DOHH2 (cell line): ENCODE results near the gene AIRE.

ENCODE experiments used
- H3F3A ChIP-seq: fragments of 200-600 bp; sonication (generic), shearing (Covaris generic); 2 replicates; pipeline ENCODE4 v1.6.0; 2016; ENCODE audit warnings: antibody characterized with exemption, mild to moderate bottlenecking; ENCODE audit not compliant: control insufficient read depth, insufficient read depth
- H3K27ac ChIP-seq: fragments of 200-600 bp; sonication (generic); 2 replicates; pipeline ENCODE4 v1.5.1; 2014; ENCODE audit warnings: low read depth, mild to moderate bottlenecking, low read length, moderate library complexity
- H3K27me3 ChIP-seq: fragments of 200-600 bp; sonication (generic); 2 replicates; pipeline ENCODE4 v1.6.1; 2014; ENCODE audit warnings: mild to moderate bottlenecking, low read length, mixed read lengths; ENCODE audit not compliant: control insufficient read depth
- H3K36me3 ChIP-seq: fragments of 200-600 bp; sonication (generic); 2 replicates; pipeline ENCODE4 v1.6.1; 2014; ENCODE audit warnings: mild to moderate bottlenecking, low read length, moderate library complexity, mixed read lengths; ENCODE audit not compliant: control insufficient read depth
- H3K4me1 ChIP-seq: fragments of 200-600 bp; sonication (generic); 2 replicates; pipeline ENCODE4 v1.6.1; 2014; ENCODE audit warnings: mild to moderate bottlenecking, low read length, mixed read lengths; ENCODE audit not compliant: control insufficient read depth
- H3K4me2 ChIP-seq: fragments of 200-600 bp; sonication (generic); 2 replicates; pipeline ENCODE4 v1.6.0; 2014; ENCODE audit warnings: mild to moderate bottlenecking, low read length, moderate library complexity
- H3K4me3 ChIP-seq: fragments of 200-600 bp; sonication (generic); 2 replicates; pipeline ENCODE4 v1.5.1; 2014; ENCODE audit warnings: mild to moderate bottlenecking, low read length, mixed read lengths
- H3K79me2 ChIP-seq: fragments of 200-600 bp; sonication (generic); 2 replicates; pipeline ENCODE4 v1.6.1; 2014; ENCODE audit warnings: mild to moderate bottlenecking, low read length, mixed read lengths; ENCODE audit not compliant: control insufficient read depth
- H3K9me2 ChIP-seq: fragments of 200-600 bp; sonication (generic); replicated peaks from 2 replicates; pipeline ENCODE4 v1.6.1; 2014; ENCODE audit warnings: mild to moderate bottlenecking, low read length, mixed read lengths; ENCODE audit not compliant: control insufficient read depth
- H3K9me3 ChIP-seq: fragments of 200-600 bp; sonication (generic); 2 replicates; pipeline ENCODE4 v1.6.1; 2014; ENCODE audit warnings: antibody characterized with exemption, low read length, mixed read lengths; ENCODE audit not compliant: control insufficient read depth, insufficient read depth
- H4K20me1 ChIP-seq: fragments of 200-600 bp; sonication (generic); 2 replicates; pipeline ENCODE4 v1.6.0; 2014; ENCODE audit warnings: low read depth, mild to moderate bottlenecking, antibody characterized with exemption, low read length, moderate library complexity; ENCODE audit not compliant: control insufficient read depth, insufficient read depth
- CTCF ChIP-seq: fragments of 200-600 bp; sonication (generic); IDR thresholded peaks from one replicate; pipeline ENCODE4 v1.5.1; 2014; ENCODE audit warnings: antibody characterized with exemption, mild to moderate bottlenecking, low read depth, low read length; ENCODE audit not compliant: poor library complexity, severe bottlenecking
- EZH2phosphoT487 ChIP-seq: fragments of 200-600 bp; sonication (generic); IDR thresholded peaks from 2 replicates; pipeline ENCODE4 v1.6.1; 2017; ENCODE audit warnings: borderline replicate concordance, mild to moderate bottlenecking, antibody characterized with exemption, low read length, moderate library complexity, mixed read lengths

The AIRE gene

GRCh38 chr21:44326272-44326647 lies 40.6 kb downstream of the AIRE start:
- Histone ChIP-seq H3K9me2 (no peaks in the 10 kb centered on the region), H3K27ac (no peak overlapping the region), H3K79me2 (no peaks in the 10 kb centered on the region), H3K4me1 (no peaks in the 10 kb centered on the region), H3K4me2 (no peak overlapping the region), H3K9me3 (no peaks in the 10 kb centered on the region), H4K20me1 (peaks cover 6% of the 10 kb centered on the region; the same call in 1 of the 2 replicates), H3K36me3 (peaks cover 58% of the 10 kb centered on the region), H3F3A (peaks cover 3% of the 10 kb centered on the region; the same call in 1 of the 2 replicates), H3K4me3 (no peak overlapping the region), H3K27me3 (no peaks in the 10 kb centered on the region)
- TF ChIP-seq CTCF (no peak), EZH2phosphoT487 (no peak)

DNA sequence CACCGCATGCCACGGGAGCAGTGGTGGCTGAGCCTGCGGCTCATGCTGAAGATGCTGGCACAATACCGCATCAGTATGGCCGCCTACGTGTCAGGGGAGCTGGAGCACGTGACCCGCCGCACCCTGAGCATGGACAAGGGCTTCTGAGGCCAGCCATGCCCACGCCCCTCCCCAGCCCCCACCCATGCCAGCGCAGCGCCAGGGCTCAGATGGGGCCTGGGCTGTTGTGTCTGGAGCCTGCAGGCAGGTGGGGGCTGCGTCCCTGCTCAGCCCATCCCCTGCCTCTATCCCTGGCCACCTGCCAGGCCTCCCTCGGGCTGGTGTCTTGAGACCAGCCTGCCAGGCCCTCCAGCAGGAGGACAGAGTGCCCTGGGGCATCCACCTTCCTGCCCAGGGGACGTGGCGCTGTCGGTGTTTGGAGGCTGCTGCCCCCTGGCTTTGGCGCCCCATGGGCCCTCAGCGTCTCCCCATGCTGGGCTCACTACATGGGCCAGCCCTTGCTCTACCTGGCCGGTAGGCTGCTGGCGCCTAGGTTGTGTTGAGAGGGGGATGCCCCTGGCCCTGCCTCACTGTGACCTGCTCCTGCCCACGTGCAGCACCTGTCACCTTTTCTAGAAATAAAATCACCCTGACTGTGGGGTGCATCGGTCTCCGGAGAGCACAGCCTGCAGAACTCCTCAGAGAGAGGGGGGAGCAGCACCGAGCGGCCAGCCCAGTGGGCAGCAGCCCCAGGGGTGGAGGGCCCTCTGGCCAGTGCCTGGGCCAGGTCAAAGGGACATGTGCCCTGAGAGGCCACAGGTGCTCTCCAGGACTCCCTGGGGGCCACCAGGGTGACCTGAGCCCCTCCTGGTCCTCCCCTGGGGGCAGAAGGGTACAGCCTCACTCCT lies 41.3 kb downstream of the AIRE start:
- TF ChIP-seq CTCF (no peak), EZH2phosphoT487 (no peak)
- H3K36me3 ChIP-seq: peaks cover 52% of the 10 kb centered on the region
- no peak overlapping the region for H3K4me3 ChIP-seq
- H3K4me1 ChIP-seq: no peaks in the 10 kb centered on the region
- no peaks in the 10 kb centered on the region for H3K9me2 ChIP-seq
- peaks cover 3% of the 10 kb centered on the region; the same call in 1 of the 2 replicates for H3F3A ChIP-seq
- peaks cover 6% of the 10 kb centered on the region; the same call in 1 of the 2 replicates for H4K20me1 ChIP-seq
- H3K27ac ChIP-seq: no peak overlapping the region
- no peaks in the 10 kb centered on the region for H3K27me3 ChIP-seq
- H3K79me2 ChIP-seq: no peaks in the 10 kb centered on the region
- H3K9me3 ChIP-seq: no peaks in the 10 kb centered on the region
- no peak overlapping the region for H3K4me2 ChIP-seq

DNA sequence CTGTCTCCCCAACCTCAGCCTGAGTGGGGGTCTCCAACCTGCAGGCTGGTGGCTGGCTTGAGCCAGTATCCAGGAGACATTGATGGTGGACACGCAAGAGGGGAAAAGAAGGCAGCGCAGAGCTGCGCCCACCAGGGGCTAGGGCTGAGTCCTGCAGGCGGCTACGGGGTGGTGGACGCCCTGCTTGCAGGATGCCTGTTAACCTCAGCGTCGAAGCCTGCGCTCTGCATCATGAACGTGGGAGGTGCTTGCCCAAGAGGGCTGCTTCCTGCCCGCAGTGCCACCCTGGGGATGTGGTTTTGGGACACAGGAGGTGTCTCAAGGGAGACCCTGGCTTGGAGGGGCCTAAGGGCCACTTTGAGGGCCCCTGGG lies 41.9 kb downstream of the AIRE start:
- peaks cover 3% of the 10 kb centered on the region; the same call in 1 of the 2 replicates for H3F3A ChIP-seq
- H3K36me3 ChIP-seq: peaks cover 45% of the 10 kb centered on the region
- H3K4me3 ChIP-seq: no peak overlapping the region
- no peaks in the 10 kb centered on the region for H3K79me2 ChIP-seq
- no peak overlapping the region for H3K4me2 ChIP-seq
- no peaks in the 10 kb centered on the region for H3K27me3 ChIP-seq
- no peaks in the 10 kb centered on the region for H3K9me2 ChIP-seq
- no peak overlapping the region for H3K27ac ChIP-seq
- TF ChIP-seq EZH2phosphoT487 (no peak), CTCF (no peak)
- H4K20me1 ChIP-seq: peaks cover 6% of the 10 kb centered on the region; the same call in 1 of the 2 replicates
- no peaks in the 10 kb centered on the region for H3K4me1 ChIP-seq
- H3K9me3 ChIP-seq: no peaks in the 10 kb centered on the region
